Measurements from ENCODE around the gene ABCC8. TPM values are rescaled to one million over a fixed set of nuclear protein-coding genes. Genes with fewer than 3 reads are reported as not detected.

The ABCC8 gene
- total RNA-seq, 1 experiment from 2014 or later: not detected

DNA sequence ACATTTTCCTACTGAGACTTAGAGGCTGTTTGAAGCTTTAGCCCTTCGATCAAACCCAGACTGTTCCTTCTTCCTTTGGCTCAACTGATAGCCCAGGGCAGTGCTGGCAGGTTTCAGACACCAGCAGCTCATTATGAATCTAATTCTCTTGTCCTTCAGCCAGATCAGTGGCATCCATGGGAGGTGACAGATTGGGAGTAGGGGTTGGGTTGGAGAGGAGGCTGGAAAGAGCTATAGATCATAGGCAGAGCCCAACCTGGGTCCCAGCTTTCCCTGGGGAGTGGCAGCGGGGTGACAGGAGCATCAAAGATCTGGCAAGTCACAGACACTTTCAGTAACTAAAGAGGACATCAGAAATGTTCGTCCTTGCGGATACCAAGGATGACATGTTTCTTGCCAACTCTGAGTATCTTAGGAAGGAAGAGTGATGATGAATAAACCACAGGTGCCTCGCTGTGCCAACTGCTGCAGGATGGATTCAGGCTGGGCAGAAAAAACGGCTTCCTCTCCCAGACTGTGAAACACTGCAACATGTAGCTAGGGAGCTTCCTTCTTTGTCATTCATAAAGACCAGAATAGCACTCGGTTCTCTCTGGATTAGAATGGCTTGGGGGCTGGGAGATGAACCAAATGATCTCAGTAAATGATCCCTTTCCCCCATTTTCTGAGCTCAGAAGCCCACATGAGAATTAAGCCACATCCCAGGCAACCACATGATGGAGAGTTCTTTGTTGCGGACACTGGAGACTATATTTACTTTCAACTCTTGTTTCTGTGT lies 19.1 kb downstream of the ABCC8 start:
- no peaks in the 10 kb centered on the region for H3K4me1 ChIP-seq (replicated peaks; ENCODE audit: insufficient read depth)
- H3K9me2 ChIP-seq (ENCODE audit: insufficient read depth): no peaks in the 10 kb centered on the region
- no peak overlapping the region for H3K27ac ChIP-seq
- intact Hi-C loops (cut with micrococcal nuclease; ENCODE audit: unreplicated experiment): no loop called here
- no peak overlapping the region for H2AFZ ChIP-seq
- peaks cover 97% of the 10 kb centered on the region for H3K27me3 ChIP-seq (ENCODE audit: insufficient read depth, low read depth)
- no peaks in the 10 kb centered on the region for H3K36me3 ChIP-seq (ENCODE audit: low read depth)
- no peaks in the 10 kb centered on the region for H3K9me3 ChIP-seq (ENCODE audit: insufficient read depth, low read depth)
- H3K79me2 ChIP-seq (ENCODE audit: low read depth): no peaks in the 10 kb centered on the region
- TF ChIP-seq, protein P1, sequence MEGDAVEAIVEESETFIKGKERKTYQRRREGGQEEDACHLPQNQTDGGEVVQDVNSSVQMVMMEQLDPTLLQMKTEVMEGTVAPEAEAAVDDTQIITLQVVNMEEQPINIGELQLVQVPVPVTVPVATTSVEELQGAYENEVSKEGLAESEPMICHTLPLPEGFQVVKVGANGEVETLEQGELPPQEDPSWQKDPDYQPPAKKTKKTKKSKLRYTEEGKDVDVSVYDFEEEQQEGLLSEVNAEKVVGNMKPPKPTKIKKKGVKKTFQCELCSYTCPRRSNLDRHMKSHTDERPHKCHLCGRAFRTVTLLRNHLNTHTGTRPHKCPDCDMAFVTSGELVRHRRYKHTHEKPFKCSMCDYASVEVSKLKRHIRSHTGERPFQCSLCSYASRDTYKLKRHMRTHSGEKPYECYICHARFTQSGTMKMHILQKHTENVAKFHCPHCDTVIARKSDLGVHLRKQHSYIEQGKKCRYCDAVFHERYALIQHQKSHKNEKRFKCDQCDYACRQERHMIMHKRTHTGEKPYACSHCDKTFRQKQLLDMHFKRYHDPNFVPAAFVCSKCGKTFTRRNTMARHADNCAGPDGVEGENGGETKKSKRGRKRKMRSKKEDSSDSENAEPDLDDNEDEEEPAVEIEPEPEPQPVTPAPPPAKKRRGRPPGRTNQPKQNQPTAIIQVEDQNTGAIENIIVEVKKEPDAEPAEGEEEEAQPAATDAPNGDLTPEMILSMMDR (conservative IDR thresholded peaks at IDR 0.05): no peak
- no peak for TF ChIP-seq EZH2 (IDR thresholded peaks at IDR 0.05; ENCODE audit: low read depth)
- ChIA-PET CTCF (no interaction called here), POLR2A (ENCODE audit: unreplicated experiment) (interaction anchor here (0.7 kb wide), 1 partner anchor 349 kb away, joined by 3 read pairs; no protein-coding TSS in a partner anchor)
- H3F3A ChIP-seq (ENCODE audit: insufficient read depth, low read depth): no peaks in the 10 kb centered on the region
- no peak for DNase-seq
- no peak overlapping the region for H3K4me3 ChIP-seq
- H3K4me2 ChIP-seq: no peak overlapping the region
- H4K20me1 ChIP-seq (ENCODE audit: insufficient read depth): no peaks in the 10 kb centered on the region
- no TSS peak for BruUV-seq (replicated peaks)

DNA sequence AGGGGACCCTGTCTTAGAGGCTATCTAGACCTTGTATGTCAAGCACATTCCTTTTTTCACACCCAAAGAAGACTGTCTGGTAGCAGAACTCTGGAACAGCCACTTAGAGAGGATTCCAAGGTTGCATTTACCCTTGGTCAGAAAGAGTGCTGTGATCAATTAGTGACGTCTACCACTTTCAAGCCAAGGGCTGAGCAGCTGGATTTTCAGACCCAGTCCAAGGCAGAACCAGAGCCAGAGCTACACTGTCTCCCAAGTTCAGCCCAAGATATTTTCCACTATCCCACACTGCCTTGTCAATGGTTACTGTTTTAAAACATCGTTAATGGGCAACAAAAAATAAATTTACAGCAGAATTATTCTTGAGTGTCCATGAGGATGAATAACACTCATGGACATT lies 24.0 kb downstream of the ABCC8 start:
- H3K27ac ChIP-seq: no peak overlapping the region
- no peaks in the 10 kb centered on the region for H3K79me2 ChIP-seq (ENCODE audit: low read depth)
- no TSS peak for BruUV-seq (replicated peaks)
- H3K36me3 ChIP-seq (ENCODE audit: low read depth): no peaks in the 10 kb centered on the region
- DNase-seq: no peak
- intact Hi-C loops (cut with micrococcal nuclease; ENCODE audit: unreplicated experiment): no loop called here
- ChIA-PET POLR2A (ENCODE audit: unreplicated experiment) (no interaction called here), CTCF (no interaction called here)
- no peaks in the 10 kb centered on the region for H3K9me3 ChIP-seq (ENCODE audit: insufficient read depth, low read depth)
- H3K4me1 ChIP-seq (replicated peaks; ENCODE audit: insufficient read depth): no peaks in the 10 kb centered on the region
- no peak overlapping the region for H3K4me2 ChIP-seq
- peaks cover 94% of the 10 kb centered on the region for H3K27me3 ChIP-seq (ENCODE audit: insufficient read depth, low read depth)
- H3K9me2 ChIP-seq (ENCODE audit: insufficient read depth): no peaks in the 10 kb centered on the region
- no peak overlapping the region for H3K4me3 ChIP-seq
- no peaks in the 10 kb centered on the region for H4K20me1 ChIP-seq (ENCODE audit: insufficient read depth)
- no peak for TF ChIP-seq EZH2 (IDR thresholded peaks at IDR 0.05; ENCODE audit: low read depth)
- TF ChIP-seq, protein P1 (conservative IDR thresholded peaks at IDR 0.05): no peak
- H3F3A ChIP-seq (ENCODE audit: insufficient read depth, low read depth): no peaks in the 10 kb centered on the region
- H2AFZ ChIP-seq: no peak overlapping the region

DNA sequence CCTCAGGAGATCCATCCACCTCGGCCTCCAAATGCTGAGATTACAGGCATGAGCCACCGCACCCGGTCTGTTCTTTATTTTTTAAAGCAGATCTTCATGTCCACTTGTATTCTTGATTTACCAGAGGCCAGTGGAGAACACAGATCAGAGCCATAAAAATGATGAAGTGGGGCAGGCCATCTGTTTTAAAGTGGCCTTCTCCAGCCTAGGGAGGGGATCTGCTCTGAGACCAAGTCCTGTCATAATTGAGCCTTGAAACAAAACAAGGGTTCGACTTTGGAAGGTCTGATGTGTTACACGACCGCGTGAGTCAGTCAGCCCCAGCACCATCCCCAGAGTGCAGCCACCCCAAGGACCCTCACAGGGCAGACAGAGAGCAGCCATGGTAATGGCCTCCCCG lies 27.5 kb downstream of the ABCC8 start:
- ChIA-PET CTCF (no interaction called here), POLR2A (ENCODE audit: unreplicated experiment) (no interaction called here)
- TF ChIP-seq EZH2 (IDR thresholded peaks at IDR 0.05; ENCODE audit: low read depth): no peak
- TF ChIP-seq, protein P1 (conservative IDR thresholded peaks at IDR 0.05): no peak
- intact Hi-C loops (cut with micrococcal nuclease; ENCODE audit: unreplicated experiment): no loop called here
- Histone ChIP-seq H3K4me2 (no peak overlapping the region), H3K4me1 (replicated peaks; ENCODE audit: insufficient read depth) (no peaks in the 10 kb centered on the region), H3K9me3 (ENCODE audit: insufficient read depth, low read depth) (no peaks in the 10 kb centered on the region), H3K27me3 (ENCODE audit: insufficient read depth, low read depth) (peaks cover 89% of the 10 kb centered on the region), H4K20me1 (ENCODE audit: insufficient read depth) (no peaks in the 10 kb centered on the region), H3K36me3 (ENCODE audit: low read depth) (no peaks in the 10 kb centered on the region), H3F3A (ENCODE audit: insufficient read depth, low read depth) (no peaks in the 10 kb centered on the region), H3K79me2 (ENCODE audit: low read depth) (no peaks in the 10 kb centered on the region), H3K27ac (no peak overlapping the region), H2AFZ (no peak overlapping the region), H3K9me2 (ENCODE audit: insufficient read depth) (no peaks in the 10 kb centered on the region), H3K4me3 (no peak overlapping the region)
- BruUV-seq (replicated peaks): no TSS peak
- no peak for DNase-seq
